AG08396 (cell line): ENCODE measurements around the gene CDH23.

Source experiments
- DNase-seq: peaks from one replicate; pipeline ENCODE4 v3.0.0; 2012; ENCODE audit warnings: low spot score, mixed read lengths

Gene CDH23

DNA sequence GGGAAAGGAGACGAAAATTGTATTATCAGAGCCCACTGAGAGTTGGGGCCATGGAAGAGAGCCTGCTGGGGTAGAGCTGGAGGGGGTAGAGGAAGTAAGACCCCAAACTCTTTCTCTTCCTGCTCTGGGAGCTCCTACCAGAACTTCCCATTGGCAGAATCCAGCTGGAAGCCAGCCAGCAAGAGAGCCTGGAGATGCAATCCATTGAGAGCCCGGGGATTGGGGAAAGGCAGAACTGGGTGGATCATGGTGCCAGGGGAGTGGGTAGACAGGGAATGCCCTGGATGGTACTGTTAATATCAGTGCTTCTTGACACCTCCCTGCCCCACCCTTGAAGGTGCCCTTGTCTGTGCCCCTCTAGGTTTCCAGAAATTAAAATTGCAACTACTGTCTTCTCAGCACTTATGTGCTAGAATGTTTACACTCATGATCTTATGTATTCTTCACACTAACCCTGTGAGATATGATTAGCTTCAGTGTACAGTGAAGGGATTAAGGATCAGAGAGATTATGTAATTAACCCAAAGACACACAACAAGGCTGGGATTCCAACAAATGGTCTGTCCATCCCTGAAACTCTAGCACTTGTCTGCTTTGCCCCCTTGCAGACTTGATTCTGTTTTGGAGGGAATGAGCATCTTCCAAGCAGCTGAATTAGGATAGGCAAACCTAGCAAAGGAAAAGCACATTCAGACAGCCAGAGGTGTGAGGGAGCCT, 168.7 kb downstream of the CDH23 start:
- no peak for DNase-seq

DNA sequence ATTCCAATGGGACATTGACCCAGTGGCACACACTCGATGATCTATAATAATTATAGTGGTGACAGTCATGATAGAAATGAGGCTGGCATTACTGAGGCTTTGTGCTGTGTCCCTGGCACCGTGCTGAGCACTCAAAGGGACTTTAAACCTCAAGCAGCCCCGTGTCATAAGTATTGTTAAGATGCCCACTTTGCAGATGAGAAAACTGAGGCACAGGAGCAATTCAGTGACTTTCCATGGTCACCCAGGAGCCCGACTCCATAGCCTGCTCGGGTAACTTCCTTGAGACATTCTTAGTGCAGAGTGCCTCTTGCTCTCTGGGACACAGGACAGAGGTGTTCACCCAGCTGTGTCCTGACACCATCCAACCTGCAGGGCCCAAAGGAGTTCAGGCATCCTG, 170.3 kb downstream of the CDH23 start:
- DNase-seq: no peak

DNA sequence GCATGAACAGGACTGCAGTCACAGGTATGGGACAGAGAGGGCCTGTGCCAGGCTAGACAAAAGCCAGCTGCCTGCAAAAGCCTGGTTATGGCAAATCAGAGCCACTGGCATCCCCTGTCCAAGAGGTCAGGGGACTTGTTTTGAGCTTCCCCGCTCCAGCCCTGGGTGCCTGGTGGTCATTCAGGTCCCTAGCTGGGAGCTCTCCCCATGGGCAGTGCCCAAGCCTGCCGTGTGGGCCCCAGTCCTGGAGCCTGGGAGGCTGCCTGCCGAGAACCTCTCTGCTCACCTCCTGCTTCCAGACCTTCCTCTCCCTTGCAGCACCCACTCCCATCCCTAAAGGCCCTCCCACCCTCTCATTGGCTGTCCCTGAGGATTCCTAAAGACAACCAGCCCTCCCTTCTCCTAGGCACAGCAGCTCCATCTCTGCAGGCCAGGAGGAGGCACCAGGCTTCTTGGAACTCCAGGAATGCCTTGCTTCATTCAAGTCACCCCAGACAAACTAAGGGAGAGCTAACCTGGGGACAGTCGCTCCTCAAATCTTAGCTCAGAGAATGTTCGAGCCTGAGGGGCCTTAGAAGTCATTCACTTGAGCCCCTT, 172.3 kb downstream of the CDH23 start:
- no peak for DNase-seq

DNA sequence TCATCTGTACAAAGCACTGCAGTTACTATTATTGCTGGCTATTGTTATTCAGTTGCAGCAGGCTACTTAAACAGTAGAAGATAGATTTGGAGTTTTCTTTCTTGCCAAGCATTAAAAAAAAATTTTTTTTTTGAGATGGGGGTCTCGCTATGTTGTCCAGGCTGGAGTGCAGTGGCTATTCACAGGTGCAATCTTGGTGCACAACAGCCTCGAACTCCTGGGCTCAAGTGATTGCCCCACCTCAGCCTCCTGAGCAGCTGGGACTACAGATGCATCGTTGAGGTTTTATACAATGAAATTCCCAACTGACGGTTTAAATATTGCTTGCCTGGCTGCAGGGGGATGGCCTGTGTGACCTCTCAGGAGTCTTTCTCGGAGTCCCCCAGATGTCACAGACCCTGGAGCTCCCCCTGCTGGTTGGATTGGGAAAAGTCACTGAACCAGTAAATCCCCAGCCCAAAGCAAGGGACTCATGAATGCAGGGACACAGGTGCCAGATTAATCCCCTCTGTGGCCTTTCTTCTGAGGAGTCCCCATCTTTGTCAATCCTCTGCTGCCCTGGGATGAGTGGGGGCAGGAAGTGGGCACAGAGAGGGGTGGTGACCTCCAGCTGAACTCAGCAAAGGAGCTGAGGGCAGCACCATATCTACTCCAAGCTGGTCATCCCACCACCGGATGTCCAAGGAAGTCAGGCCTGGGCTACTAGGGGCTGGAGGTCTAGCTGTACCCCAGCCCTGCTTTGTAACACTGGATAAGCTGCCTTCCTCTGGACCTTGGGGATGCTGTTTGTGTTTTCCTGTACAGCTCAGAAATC, 173.3 kb downstream of the CDH23 start:
- DNase-seq: peak; percentile 75

DNA sequence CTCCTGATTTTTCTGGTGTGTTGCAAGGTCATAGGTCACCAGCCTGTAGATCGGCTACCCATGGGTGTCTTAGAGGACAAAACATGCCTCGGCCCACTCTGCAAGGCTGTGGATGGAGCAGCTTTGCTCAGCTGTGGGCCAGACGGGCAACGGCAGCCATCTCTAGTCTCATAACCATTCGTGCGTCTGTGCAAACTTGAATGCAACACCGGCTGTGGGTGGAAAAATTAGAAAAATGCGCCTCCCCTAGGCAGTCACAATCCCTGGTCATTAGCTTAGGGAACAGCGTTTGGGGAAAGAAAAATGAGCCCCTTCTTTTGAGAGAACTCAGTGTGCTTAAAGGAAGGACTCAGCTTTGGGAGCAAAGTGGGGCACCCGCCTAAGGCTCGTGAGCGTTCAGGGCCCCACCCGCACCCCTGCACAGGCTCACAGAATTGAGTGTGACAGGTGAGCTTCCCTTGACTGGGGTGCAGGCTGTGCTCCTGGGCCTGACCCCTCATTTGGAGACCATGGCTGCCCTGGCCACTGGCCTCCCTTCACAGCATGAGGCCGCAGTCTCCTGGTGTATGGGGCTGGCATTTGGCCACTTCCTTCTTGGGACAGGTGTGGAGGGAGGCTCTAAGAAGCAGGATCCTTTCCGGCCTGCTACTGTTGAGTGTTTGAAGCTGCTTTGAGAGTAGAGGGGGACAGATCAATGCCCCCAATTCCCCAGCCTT, 174.9 kb downstream of the CDH23 start:
- DNase-seq: no peak

DNA sequence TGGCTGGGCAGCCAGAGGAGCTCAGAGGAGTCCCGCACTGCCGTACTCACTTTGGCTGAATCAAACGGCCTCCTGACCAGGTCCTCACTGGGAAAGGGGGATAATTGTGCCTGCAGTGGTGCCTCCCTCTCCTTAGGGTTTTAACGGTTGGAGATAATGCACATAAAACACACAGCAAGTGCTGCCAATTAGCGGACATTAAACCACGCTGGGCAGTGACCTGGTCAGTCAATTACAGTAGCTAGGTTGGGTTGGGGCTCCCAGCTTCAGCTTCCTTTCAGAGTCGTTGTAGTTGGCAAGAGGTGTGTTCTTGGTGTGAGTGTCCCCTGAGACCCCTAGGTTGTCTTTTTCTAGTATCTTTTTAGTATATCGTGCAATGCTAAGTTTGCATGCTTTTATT, 176.2 kb downstream of the CDH23 start:
- DNase-seq: no peak

DNA sequence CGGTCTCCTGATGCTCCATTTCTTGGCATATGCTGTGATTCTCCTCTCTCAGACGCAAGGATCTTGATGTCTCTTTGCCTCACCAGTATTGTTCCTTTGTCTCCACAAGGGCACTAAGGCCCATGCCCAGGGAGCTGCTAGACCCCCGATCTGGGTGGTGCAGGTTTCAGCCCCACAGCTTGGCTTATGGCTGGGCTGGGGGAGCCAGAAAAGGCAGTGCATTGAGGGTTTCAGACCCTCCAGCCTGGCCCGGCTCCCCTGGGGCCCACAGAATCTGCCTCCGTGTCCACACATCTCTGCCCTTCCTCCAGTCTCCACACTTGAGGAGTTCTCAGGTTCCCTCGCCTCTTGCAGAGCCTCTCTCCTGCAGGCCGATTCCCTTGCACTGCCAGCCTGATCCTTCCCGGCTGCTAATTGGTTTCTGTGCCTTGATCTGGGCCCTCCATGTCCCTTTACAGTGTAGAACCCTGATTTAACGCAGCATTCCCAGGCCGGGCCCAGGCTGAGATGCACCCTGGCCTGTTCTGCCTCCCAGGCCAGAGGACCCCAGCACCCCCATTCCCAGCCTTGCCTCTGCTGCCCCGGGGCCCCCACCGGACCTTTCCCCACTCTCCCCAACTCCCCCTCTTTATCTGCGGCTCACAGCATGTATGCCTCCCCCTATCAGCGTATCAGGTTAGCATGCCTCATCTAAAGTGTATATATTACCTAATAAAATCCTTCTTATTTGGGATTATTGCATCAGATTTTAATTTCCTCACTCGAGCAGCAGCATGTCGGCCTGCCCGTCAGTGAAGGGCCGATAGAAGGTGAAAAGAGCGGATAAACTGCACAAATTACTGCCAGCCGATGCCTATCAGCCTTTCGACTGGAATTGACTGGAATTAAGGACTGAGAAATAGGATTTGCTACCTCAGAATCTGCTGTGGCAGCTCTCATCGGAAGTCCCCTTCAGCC, 177.1 kb downstream of the CDH23 start:
- DNase-seq: no peak

DNA sequence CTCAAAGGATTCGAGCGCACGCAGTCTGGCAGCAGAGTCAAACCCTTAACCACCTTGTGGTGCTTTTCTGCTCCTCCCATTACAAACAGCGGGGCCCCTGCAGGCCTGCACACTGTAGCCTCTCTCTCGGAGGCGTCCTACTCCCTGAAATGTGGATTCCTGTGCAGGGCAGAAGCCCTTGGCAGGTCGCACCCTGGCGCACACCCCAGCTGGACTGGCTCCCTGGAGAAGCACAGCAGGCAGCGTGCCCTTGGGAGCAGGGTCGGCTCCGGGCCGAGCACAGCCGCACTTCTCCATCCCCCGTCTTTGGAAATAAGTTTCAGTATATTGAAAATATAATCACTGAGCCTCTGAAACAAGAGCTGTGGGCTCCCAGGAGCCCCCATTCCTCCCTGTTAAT, 178.7 kb downstream of the CDH23 start:
- DNase-seq: no peak

DNA sequence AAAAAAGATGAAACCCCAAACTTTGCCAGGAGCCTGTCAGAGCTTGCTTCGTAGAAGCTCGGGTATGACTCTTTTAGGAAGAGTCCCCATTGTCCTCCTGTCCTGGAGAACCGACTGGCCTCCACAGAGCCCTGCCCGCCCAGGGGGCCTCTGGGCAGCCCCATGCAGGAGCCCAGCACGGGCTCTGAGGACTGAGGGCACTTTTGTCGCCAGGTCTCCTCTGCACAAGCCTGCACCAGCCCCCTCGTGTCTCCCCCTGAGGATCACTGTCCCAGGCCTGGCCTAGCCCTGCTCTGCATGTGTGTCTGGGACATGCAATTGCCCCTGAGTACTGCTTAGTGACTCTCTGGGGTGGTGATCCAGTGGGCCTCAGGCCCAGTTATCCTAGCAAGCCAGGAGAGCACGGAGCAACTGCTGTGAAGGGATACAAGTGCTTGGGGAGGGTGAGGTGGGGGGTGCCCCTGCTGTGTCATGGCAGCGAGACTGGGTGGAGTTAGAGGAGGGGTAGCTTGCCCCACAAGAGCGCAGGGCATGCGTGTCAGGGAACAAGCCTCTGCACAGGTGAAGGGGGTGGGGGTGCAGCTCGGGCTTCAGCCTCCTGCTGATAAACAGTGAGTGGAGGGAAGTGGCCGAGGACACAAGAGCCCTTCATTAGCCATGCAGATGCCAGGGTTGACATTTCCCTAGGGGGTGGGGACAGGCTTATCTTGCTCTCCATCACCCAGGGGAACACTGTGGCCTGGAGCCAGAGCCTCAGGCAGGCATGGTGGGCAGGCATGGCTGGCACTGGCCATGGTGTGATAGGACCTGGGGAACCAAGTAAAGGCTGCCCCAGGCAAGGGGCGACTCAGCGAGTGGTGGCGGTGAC, 179.4 kb downstream of the CDH23 start:
- no peak for DNase-seq

DNA sequence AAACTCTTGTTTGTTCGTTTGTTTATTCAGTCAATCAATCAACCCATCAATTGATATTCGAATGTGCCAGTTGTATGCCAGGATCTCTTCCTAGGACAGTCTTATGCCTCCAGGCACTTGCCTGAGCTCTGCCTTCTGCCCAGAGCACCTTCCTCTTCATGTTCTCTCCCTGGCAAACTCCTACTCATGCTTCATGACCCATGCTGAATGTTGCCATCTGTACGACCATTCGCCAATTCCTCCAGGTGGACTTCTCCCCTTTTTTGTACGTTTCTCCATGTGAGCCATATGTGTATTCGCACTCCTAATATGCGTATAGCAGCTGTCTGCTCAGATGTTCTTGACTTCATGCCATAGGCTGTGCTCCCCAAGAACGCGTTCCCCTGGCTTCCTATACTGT, 180.1 kb downstream of the CDH23 start:
- DNase-seq: no peak

DNA sequence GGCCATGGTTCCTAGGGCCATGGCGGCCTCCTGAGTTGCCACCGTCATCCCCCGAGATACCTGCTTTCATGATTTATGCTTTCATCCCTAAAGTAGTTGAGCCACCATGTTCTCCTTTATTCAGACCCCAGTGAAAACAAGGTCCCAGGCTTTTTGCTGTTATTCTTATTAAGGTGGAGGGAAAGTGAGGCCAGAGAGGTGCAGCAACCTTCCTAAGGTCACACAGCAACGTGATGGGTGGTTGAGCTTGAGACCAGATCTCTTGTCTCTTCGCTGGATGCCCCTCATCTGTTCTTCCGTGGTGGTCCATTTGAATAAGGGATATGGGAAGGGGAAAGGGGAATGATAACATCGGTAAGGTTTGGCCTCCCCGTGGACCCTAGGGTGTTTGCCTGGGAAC, 180.6 kb downstream of the CDH23 start:
- no peak for DNase-seq

DNA sequence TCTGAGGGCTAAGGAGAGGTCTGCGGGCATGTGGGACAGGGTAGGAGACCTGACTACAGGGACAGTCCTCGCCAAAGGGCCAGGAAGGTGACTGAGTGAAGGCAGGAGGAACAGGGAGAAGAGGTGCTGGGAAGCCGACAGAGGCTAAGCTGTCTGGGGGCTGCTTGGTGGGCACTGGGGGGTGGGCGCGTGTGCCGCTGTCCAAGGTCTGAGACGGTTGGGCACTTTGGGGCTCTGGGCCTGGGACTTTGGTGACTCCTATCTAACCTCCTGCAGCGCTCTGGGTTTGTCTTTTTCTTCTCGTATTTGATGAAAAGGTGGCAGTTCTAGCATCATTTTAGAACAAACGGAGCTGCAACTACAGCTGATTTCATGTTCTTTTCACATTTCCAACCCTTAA, 181.3 kb downstream of the CDH23 start:
- no peak for DNase-seq

DNA sequence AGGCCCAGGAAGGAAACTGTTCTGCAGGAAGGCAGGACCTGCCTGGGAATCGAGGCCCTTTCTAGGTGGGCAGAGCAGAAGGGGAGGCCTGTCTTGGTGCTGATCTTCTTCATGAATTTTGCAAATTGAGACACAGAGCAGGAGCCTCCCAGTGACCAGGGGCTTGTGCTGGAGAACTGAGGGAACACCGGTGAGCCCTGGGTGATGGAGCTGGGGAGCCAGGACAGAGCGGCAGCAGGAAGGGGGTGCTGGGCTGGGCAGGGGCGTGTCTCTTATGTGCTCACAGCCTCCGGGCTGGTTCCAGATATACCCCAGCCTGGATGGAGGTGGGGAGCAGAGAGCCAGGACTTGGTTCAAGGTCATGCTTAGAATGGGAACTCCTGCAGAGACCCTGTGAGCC, 182.9 kb downstream of the CDH23 start:
- DNase-seq: no peak

DNA sequence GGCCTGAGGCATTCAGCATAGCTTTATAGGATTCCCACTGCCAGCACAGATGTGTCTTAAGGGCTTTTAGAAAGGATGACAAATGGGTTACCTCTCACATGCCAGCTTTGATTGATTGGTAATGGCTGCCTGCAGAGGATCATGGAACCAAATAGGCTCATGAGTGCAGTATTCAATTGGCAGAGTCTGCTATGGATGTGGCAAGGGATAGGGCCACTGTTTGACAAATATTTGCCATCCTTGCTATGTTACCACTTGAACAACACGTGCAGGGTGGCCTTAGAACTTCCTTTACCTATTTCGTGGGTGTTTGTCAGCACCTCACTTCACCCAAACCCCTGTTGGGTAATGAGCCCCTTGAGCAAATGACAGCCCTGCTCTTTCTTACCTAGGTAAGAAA, 183.7 kb downstream of the CDH23 start:
- no peak for DNase-seq

DNA sequence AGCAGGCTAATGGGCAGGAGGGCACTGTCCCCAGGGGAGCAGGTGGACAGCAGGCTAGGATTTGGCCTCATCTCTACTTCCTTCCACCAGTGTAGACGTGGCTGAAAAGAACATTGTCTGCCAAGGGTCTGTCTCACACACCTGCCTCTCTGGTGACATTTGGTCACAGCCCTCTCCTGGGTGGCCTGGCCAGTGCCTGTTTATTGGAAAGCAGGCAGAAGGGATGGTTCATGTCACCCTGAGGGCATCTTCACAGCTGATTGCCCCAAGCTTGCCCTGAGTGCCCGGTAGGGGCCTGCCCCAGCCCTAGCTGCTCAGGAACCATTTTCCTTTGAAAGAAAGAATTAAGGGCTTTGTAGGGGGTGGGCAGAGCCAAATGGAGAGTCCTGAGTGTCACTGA, 184.2 kb downstream of the CDH23 start:
- no peak for DNase-seq

DNA sequence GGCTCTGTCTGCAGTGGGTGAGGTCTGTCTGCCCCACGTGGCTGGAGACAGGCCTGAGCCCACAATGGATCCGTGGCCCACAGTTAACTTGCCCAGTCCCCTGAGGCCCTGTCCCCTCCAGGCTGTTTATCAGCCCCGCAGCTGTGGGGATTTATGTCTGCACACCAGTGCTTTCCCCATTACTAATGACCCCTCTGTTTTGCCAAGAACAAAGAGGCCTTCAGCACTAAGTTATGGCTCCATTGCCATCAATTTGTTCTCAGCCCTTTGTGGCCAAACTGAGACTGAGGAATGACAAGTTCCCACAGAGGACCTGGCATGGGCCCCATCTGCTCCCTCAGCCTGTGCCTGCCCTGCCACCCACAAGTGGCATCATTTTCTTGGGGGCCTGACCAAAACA, 184.7 kb downstream of the CDH23 start:
- no peak for DNase-seq

DNA sequence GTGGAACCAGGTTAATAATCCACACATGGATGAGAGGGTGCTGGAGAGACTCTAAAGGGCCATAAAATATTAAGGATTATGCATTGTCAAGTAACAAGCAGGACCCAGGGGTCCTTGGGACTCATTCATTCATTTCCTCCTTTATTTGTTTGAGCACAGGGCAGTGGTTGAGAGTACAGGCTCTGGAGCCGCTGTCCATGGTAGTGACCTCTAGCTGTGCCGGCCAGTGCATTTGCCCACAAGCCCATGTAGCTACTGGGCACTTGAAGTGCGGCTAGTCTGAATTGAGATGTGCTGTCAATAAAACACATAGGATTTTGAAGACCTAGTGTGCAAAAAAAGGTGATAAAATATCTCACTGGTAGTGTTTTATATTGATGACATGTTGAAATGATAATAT, 185.3 kb downstream of the CDH23 start:
- peak; percentile 63 for DNase-seq

DNA sequence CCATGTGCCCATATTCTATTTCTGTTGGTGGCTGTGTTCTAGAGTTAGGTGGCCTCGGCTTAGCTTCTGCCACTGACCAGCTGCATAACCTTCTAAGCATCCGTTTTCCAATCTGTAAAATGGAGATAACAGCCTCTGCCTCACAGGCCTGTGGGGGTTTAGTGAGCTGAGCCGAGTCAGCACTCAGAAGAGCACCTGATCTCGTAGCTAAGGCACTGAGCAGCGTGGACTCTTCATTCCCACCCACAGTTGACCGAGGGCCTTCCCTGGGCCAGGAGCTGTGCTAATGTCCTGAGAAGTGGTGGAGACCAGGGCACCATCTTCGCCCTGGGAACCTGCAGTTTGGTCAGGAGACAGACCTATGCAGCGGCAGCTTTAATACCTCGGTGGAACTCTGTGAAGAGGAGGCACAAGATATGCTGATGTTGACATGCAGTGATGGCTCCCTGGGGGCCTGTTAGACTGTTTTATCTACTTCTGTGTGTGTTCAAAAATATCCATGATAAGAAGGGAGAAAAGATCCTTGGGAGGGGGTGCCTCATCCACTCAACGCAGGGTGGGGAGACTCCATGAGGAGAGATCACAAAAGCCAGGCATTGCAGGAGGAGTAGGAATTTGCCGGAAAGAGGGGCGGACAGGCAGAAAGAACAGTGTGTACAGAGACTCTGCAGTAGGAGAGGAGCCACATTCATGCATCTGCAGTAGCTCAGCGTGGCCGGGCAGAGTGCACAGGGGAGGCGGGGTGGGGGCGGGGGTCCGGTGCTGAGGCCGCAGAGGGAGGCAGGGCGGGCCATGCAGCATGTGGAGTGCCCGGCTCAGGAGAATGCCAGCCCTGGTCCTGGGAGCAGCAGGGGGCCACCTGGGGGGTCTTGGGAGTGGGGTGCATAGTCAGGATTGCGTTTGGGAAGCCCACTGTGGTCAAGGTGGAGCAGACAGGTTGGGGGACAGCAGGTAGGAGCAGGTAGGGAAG, 186.1 kb downstream of the CDH23 start:
- no peak for DNase-seq

DNA sequence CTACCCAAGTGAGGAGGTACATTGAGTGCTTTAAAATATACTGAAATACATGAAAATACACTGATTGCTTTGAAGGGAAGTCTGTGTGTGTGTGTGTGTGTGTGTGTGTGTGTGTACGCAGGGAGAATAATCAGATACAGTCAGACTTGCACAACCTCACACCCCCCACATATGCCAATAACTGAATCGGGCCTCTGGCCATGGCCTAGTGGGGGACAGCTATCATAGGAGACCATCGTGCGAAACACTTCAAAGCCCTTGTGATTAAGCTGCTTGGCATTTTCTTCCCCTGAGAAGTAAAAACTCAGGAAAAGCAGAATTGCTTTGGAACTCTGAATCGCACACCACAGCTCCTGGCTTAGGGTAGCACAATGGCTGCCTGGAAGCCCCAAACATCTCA, 187.7 kb downstream of the CDH23 start:
- no peak for DNase-seq
